HL-60 (cell line): ENCODE data around the gene PTCD1.

Source experiments
- DNase-seq, 2 experiments: peaks; one replicate each; pipeline ENCODE4 v3.0.0-alpha.2; 2010 to 2020; ENCODE audit warnings: low read depth in 1 of 2, low spot score in 1 of 2
- H3K27ac ChIP-seq: fragments of 250-450 bp; sonication (Bioruptor Pico); replicated peaks from 2 replicates; pipeline ENCODE4 v1.5.1; 2020; ENCODE audit warnings: mild to moderate bottlenecking, moderate library complexity
- H3K27me3 ChIP-seq: fragments of 250-450 bp; sonication (Bioruptor Pico); 2 replicates; pipeline ENCODE4 v1.5.1; 2021; ENCODE audit warnings: mild to moderate bottlenecking, moderate library complexity; ENCODE audit not compliant: insufficient read depth, poor library complexity, severe bottlenecking
- H3K4me3 ChIP-seq: replicated peaks from 2 replicates; pipeline ENCODE4 v1.5.1; 2011; ENCODE audit warnings: mild to moderate bottlenecking, control low read depth, low read length; ENCODE audit not compliant: insufficient read depth
- GABPA ChIP-seq: IDR thresholded peaks from 2 replicates; pipeline ENCODE4 v1.6.1; 2012; ENCODE audit warnings: low read depth
- POLR2AphosphoS5 ChIP-seq: IDR thresholded peaks from 2 replicates; pipeline ENCODE4 v1.6.1; 2012; ENCODE audit warnings: low read depth
- SPI1 ChIP-seq: IDR thresholded peaks from 2 replicates; pipeline ENCODE4 v1.6.1; 2012; ENCODE audit warnings: low read depth, mild to moderate bottlenecking, borderline replicate concordance
- TF ChIP-seq, protein P1 (sequence below): IDR thresholded peaks from one replicate; pipeline ENCODE4 v1.5.1; 2011; ENCODE audit warnings: low read length, control low read depth, inconsistent platforms; ENCODE audit not compliant: insufficient read depth
- TF ChIP-seq, protein P2 (sequence below): IDR thresholded peaks from 2 replicates; pipeline ENCODE4 v1.6.1; 2012; ENCODE audit warnings: low read depth; ENCODE audit not compliant: insufficient replicate concordance

The PTCD1 gene

DNA sequence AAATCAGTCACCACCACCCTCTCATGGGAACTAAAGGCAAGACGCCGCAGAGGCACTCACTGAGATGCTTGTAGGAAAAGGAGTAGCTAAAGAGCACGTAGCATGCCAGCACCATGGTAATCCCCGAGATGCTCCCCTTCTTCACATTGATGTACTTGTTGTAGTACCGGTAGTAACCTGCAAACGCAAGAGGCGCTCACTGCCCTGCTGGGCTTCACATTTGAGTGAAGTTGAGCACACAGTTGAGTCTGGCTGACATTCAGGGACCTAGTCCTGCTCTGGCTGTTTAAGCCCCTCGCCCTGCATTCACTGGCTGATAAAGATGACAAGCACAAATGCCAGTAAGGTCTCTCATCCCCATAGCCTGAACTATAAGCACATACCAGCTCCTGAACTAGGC lies 20.5 kb upstream of the PTCD1 start:
- peak in 1 of 2 experiments; percentile 56 for DNase-seq
- no peak overlapping the region for H3K27ac ChIP-seq

DNA sequence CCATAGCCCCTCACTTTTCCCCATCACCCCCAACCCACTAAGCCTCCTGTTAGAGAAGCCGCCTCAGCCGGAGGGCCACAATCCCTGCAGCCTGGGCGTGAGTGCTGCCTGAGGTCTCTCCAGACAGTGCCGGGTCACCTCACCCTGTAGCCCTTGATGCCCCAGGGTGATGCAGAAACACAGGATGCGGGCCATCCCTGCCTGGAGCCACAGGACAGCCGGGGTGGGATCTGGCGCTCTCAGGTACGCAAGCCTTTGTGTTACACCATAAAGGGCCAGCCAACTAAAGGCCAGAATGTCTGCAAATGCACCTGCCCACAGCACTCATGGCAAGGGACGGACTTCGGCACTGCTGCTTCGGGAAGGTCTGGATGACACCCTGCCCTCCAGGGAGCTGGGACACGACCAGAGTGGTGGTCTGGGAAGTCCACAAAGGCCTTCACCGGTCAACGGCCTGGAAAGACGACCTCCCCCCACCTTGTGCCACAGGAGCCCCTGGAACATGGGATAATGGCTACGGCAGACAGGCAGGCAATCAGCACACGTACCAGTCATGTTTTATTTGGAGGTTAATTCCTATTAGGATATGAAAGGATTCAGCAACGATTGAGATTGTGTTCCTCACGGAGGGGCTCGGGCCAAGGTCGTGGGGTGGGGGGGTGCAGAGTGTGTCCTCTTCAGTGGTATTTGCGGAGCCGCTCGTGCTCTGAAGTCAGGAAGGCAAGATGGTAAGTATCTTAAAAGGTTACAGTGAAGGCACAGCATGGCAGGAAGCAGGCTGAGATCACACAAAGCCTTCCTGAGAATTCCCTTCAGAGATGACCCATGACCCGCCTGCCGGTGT lies 19.3 kb upstream of the PTCD1 start:
- no peak for DNase-seq
- TF ChIP-seq POLR2AphosphoS5 = no peak; the same call in 1 of the 2 replicates
- TF ChIP-seq GABPA = no peak
- TF ChIP-seq SPI1 = no peak
- TF ChIP-seq, protein P1, sequence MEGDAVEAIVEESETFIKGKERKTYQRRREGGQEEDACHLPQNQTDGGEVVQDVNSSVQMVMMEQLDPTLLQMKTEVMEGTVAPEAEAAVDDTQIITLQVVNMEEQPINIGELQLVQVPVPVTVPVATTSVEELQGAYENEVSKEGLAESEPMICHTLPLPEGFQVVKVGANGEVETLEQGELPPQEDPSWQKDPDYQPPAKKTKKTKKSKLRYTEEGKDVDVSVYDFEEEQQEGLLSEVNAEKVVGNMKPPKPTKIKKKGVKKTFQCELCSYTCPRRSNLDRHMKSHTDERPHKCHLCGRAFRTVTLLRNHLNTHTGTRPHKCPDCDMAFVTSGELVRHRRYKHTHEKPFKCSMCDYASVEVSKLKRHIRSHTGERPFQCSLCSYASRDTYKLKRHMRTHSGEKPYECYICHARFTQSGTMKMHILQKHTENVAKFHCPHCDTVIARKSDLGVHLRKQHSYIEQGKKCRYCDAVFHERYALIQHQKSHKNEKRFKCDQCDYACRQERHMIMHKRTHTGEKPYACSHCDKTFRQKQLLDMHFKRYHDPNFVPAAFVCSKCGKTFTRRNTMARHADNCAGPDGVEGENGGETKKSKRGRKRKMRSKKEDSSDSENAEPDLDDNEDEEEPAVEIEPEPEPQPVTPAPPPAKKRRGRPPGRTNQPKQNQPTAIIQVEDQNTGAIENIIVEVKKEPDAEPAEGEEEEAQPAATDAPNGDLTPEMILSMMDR = no peak
- TF ChIP-seq, protein P2, sequence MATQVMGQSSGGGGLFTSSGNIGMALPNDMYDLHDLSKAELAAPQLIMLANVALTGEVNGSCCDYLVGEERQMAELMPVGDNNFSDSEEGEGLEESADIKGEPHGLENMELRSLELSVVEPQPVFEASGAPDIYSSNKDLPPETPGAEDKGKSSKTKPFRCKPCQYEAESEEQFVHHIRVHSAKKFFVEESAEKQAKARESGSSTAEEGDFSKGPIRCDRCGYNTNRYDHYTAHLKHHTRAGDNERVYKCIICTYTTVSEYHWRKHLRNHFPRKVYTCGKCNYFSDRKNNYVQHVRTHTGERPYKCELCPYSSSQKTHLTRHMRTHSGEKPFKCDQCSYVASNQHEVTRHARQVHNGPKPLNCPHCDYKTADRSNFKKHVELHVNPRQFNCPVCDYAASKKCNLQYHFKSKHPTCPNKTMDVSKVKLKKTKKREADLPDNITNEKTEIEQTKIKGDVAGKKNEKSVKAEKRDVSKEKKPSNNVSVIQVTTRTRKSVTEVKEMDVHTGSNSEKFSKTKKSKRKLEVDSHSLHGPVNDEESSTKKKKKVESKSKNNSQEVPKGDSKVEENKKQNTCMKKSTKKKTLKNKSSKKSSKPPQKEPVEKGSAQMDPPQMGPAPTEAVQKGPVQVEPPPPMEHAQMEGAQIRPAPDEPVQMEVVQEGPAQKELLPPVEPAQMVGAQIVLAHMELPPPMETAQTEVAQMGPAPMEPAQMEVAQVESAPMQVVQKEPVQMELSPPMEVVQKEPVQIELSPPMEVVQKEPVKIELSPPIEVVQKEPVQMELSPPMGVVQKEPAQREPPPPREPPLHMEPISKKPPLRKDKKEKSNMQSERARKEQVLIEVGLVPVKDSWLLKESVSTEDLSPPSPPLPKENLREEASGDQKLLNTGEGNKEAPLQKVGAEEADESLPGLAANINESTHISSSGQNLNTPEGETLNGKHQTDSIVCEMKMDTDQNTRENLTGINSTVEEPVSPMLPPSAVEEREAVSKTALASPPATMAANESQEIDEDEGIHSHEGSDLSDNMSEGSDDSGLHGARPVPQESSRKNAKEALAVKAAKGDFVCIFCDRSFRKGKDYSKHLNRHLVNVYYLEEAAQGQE = no peak
- no peak overlapping the region for H3K4me3 ChIP-seq
- H3K27me3 ChIP-seq = no peaks in the 10 kb centered on the region
- H3K27ac ChIP-seq = no peak overlapping the region

More for the DNA sequence above, 20.5 kb upstream of the PTCD1 start:
- no peaks in the 10 kb centered on the region for H3K27me3 ChIP-seq
- TF ChIP-seq, protein P1 = peak; percentile 54
- TF ChIP-seq GABPA = no peak
- no peak overlapping the region for H3K4me3 ChIP-seq

DNA sequence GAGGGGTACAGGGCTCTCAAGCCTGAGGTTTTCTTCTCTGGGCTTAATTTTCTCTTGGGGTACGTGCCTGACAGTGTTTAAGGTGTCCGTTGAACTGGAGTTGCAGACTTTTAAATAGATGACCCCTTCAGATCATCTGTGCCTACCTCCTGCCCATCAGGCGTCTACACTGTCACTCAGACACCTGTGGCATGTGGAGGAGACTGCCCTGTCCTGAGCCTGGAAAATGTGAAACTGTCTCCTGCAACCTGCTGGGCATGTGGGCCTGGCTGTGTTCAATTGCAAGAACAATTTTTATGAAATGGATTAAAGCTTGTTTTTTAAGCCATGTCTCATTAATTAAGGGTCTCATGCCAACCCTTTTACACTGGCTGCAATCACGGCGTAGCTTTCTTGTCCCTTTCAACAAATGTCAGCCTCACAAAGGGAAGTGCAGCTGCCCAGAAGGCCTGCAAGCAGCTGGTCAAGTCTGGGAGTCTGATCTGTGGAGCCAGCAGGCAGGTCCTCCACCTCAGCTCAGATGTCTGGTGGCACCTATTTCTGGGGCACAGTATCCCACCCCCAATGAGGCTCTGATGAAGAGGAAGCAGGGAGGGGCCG lies 18.6 kb upstream of the PTCD1 start:
- no peaks in the 10 kb centered on the region for H3K27me3 ChIP-seq
- no peak overlapping the region for H3K27ac ChIP-seq
- H3K4me3 ChIP-seq = no peak overlapping the region
- no peak for DNase-seq
- TF ChIP-seq, protein P1 = no peak
- no peak for TF ChIP-seq SPI1
- TF ChIP-seq POLR2AphosphoS5 = no peak
- TF ChIP-seq GABPA = no peak
- TF ChIP-seq, protein P2 = no peak
